Esophagus squamous epithelium (tissue), 5 donors: ENCODE measurements around the gene CIPC. TPM values are rescaled to one million over a fixed set of nuclear protein-coding genes. Genes with fewer than 3 reads are reported as not detected.
A peak's percentile ranks its signal among the peaks of the same experiment; 100 is the strongest.

Source experiments
- DNase-seq: peaks from one replicate; lab custom pipeline; 2025; lab: John Stamatoyannopoulos, UW
- H3K27ac ChIP-seq, 4 donors: fragments of 200-600 bp; sonication (generic); one replicate each; pipeline ENCODE4 v1.5.1; 2016 to 2019; ENCODE audit warnings: mild to moderate bottlenecking in 1 of 4
- H3K27me3 ChIP-seq, 4 donors: fragments of 200-600 bp; sonication (generic); 1 replicate in 3 of 4; 2 replicates in 1 of 4; pipeline versions ENCODE4 v1.5.1 to v1.6.0; 2017 to 2021; ENCODE audit warnings: antibody characterized with exemption in 1 of 4
- H3K36me3 ChIP-seq, 3 donors: fragments of 200-600 bp; sonication (generic); one replicate each; pipeline ENCODE4 v1.5.1; 2016 to 2019
- H3K4me1 ChIP-seq, 3 donors: fragments of 200-600 bp; sonication (generic); one replicate each; pipeline ENCODE4 v1.5.1; 2017 to 2019
- H3K4me3 ChIP-seq, 4 donors: fragments of 200-600 bp; sonication (generic); 1 replicate in 3 of 4; 2 replicates in 1 of 4; pipeline ENCODE4 v1.5.1; 2016 to 2019; ENCODE audit warnings: mild to moderate bottlenecking in 2 of 4, moderate library complexity in 1 of 4
- H3K9me3 ChIP-seq, 3 donors: fragments of 200-600 bp; sonication (generic); one replicate each; pipeline ENCODE4 v1.5.1; 2016 to 2019
- POLR2A ChIP-seq, 4 donors: fragments of 450-650 bp; IDR thresholded peaks; one replicate each; pipeline ENCODE4 v1.6.1; 2017; ENCODE audit warnings: antibody characterized with exemption in 4 of 4, mild to moderate bottlenecking in 4 of 4, moderate library complexity in 3 of 4
- WGBS, 2 donors: methylation state at CpG; one replicate each; pipeline ENCODE4 v1.1.5; 2018; 5-methylcytosine and 5-hydroxymethylcytosine counted together
- intact Hi-C: fragments of 100-400 bp; cut with DNase I; formaldehyde crosslinking; loops from one replicate; pipeline ENCODE4 v1.15.0; 2022
- total RNA-seq, 4 donors: library from RNA; depleted of rRNA; stranded (reverse); fragments of >200 nt; gene quantifications; one replicate each; pipeline ENCODE4 v1.1.0, GENCODE V29; 2016
- TF ChIP-seq, protein P1 (sequence below), 6 experiments: fragments of 450-650 bp in 4 of 6; fragments of 200-600 bp in 2 of 6; sonication (generic) in 2 of 6; IDR thresholded peaks; one replicate each; pipeline ENCODE4 v1.5.1; 2016 to 2019; ENCODE audit warnings: antibody characterized with exemption in 6 of 6, mild to moderate bottlenecking in 4 of 6, moderate library complexity in 4 of 6
- donor health status: DM: yes; HTN: yes; CAD: no.

Gene CIPC, protein sequence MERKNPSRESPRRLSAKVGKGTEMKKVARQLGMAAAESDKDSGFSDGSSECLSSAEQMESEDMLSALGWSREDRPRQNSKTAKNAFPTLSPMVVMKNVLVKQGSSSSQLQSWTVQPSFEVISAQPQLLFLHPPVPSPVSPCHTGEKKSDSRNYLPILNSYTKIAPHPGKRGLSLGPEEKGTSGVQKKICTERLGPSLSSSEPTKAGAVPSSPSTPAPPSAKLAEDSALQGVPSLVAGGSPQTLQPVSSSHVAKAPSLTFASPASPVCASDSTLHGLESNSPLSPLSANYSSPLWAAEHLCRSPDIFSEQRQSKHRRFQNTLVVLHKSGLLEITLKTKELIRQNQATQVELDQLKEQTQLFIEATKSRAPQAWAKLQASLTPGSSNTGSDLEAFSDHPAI
- 10 to 100 TPM; 17.1 to 38.3 (median 32.6) TPM for total RNA-seq

GRCh38 chr14:77097700-77098528 lies at the start of gene CIPC:
Gene CIPC, plus strand, starts transcription at chr14:77098258. Its CDS starts 7,451 bp downstream, at chr14:77105709.
- peak in 3 of 4 donors; percentile 76 to 86 (median 78) for TF ChIP-seq POLR2A (IDR thresholded peaks at IDR 0.05)
- TF ChIP-seq, protein P1, sequence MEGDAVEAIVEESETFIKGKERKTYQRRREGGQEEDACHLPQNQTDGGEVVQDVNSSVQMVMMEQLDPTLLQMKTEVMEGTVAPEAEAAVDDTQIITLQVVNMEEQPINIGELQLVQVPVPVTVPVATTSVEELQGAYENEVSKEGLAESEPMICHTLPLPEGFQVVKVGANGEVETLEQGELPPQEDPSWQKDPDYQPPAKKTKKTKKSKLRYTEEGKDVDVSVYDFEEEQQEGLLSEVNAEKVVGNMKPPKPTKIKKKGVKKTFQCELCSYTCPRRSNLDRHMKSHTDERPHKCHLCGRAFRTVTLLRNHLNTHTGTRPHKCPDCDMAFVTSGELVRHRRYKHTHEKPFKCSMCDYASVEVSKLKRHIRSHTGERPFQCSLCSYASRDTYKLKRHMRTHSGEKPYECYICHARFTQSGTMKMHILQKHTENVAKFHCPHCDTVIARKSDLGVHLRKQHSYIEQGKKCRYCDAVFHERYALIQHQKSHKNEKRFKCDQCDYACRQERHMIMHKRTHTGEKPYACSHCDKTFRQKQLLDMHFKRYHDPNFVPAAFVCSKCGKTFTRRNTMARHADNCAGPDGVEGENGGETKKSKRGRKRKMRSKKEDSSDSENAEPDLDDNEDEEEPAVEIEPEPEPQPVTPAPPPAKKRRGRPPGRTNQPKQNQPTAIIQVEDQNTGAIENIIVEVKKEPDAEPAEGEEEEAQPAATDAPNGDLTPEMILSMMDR (IDR thresholded peaks at IDR 0.05): peak in 1 of 6 experiments; percentile 2
- Histone ChIP-seq H3K27ac (peak within 1 kb of the TSS; percentile 94 to 100 (median 98)), H3K36me3 (no peaks in the 10 kb centered on the region), H3K4me3 (peak within 1 kb of the TSS; percentile 72 to 96 (median 88)), H3K9me3 (no peaks in the 10 kb centered on the region), H3K27me3 (no peaks in the 10 kb centered on the region), H3K4me1 (peaks cover 21 to 68% (median 31%) of the 10 kb centered on the region in 3 donors)
- WGBS, 2 donors: 0 to 1% methylated on average over 18 to 26 of the region's 87 CpGs
- intact Hi-C loops: no loop called here
- peak; percentile 100 for DNase-seq

- TF ChIP-seq POLR2A (IDR thresholded peaks at IDR 0.05): no peak
- Histone ChIP-seq H3K27ac (peak overlapping the region; percentile 54 to 83 (median 78)), H3K4me3 (no peak overlapping the region), H3K4me1 (peaks cover 26 to 43% (median 26%) of the 10 kb centered on the region in 3 donors), H3K36me3 (no peaks in the 10 kb centered on the region), H3K9me3 (peaks cover 0 to 2% (median 0%) of the 10 kb centered on the region in 3 donors), H3K27me3 (no peaks in the 10 kb centered on the region)
- DNase-seq: no peak
- intact Hi-C loops: no loop called here
- WGBS, 2 donors: 53 to 56% methylated on average over 4 to 7 of the region's 11 CpGs
These were observed 46.9 kb upstream of the CIPC start for GRCh38 chr14:77051116-77051515.

DNA sequence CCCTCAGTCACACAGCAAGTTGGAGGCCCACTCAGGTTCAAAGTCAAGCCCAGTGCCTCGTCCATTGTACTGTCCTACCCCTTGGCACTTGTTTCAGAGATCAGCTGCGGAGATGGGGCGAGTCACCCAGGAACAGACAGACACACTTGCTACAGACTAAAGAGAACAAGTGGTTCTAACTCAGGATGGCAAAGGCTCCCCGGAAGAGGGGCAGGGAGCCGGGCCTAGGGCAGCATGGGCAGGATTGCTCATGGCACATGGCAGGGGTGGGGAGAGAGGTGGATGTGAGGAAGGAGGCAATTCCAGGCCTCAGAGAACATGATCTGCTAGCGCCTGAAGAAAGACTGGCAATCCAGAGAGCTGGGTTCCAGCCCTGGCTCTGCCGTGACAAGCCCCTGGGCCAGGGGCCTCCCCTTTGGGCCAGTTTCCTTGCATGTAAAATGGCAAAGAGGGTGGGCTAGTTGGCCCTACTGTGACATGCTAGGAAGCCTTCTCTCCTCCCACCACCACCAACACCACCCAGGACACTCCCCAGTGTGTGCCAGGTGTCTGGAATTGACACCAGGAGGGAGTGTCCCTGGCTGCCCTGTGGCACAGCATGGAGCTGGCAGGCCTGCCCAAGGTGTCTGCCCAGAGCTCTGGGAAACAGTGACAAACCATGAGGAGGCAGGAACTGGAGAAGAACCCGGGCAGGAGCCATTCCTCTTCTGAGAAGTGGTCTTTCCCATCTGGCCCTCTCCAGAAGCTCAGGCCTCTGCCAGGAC lies 45.6 kb upstream of the CIPC start:
- H3K36me3 ChIP-seq: no peaks in the 10 kb centered on the region
- intact Hi-C loops: no loop called here
- no peak overlapping the region for H3K4me3 ChIP-seq
- DNase-seq: no peak
- WGBS, 2 donors: 40 to 66% methylated on average over 5 to 6 of the region's 8 CpGs
- no peak for TF ChIP-seq POLR2A (IDR thresholded peaks at IDR 0.05)
- TF ChIP-seq, protein P1 (IDR thresholded peaks at IDR 0.05): no peak
- no peaks in the 10 kb centered on the region for H3K27me3 ChIP-seq
- peaks cover 0 to 5% (median 0%) of the 10 kb centered on the region in 3 donors for H3K9me3 ChIP-seq
- peak overlapping the region; percentile 60 to 83 (median 70) for H3K27ac ChIP-seq
- peaks cover 16 to 31% (median 18%) of the 10 kb centered on the region in 3 donors for H3K4me1 ChIP-seq

- DNase-seq: no peak
- Histone ChIP-seq H3K4me1 (peaks cover 16 to 31% (median 18%) of the 10 kb centered on the region in 3 donors), H3K9me3 (peaks cover 0 to 5% (median 0%) of the 10 kb centered on the region in 3 donors), H3K4me3 (no peak overlapping the region), H3K36me3 (no peaks in the 10 kb centered on the region), H3K27ac (peak overlapping the region; percentile 60 to 83 (median 70)), H3K27me3 (no peaks in the 10 kb centered on the region)
- intact Hi-C loops: no loop called here
- WGBS, 2 donors: 45 to 75% methylated on average over 9 to 16 of the region's 21 CpGs
- TF ChIP-seq, protein P1 (IDR thresholded peaks at IDR 0.05): peak; percentile 73 to 95 (median 89)
- no peak for TF ChIP-seq POLR2A (IDR thresholded peaks at IDR 0.05)
These were observed 44.8 kb upstream of the CIPC start for GRCh38 chr14:77053046-77053841.
